ENCODE measurements around the gene XRCC2. TPM values are rescaled to one million over a fixed set of nuclear protein-coding genes. Genes with fewer than 3 reads are reported as not detected.

XRCC2 gene
- total and polyA plus RNA-seq, 2 of the 8 experiments (the other 6 are each of a cell fraction or from before 2014, with no cell fraction given) = 14.6 to 34.0 TPM

DNA sequence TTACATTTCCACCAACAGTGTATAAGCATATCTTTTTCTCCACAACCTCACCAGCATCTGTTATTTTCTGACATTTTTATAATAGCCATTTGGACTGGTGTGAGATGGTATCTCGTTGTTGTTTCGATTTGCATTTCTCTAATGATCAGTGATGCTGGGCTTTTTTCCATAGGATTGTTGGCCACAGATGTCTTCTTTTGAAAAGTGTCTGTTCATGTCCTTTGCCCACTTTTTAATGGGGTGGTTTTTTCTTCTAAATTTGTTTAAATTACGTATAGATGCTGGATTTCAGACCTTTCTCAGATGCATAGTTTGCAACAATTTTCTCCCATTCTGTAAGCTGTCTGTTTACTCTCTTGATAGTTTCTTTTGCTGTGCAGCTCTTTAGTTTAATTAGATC, 28.9 kb downstream of the XRCC2 start:
- DNase-seq (ENCODE audit: low read depth in 1 of 2, low spot score in 2 of 2) = no peak
- CTCF ChIA-PET (ENCODE audit: partially characterized antibody) = interaction anchor here (1.3 kb wide), 1 partner anchor 60 kb away, joined by 3 read pairs; no protein-coding TSS in a partner anchor
- Histone ChIP-seq H2BK120ac (replicated peaks; ENCODE audit: low read depth, low read length) (no peak overlapping the region), H2AFZ (ENCODE audit: low read length) (no peak overlapping the region), H3K23me2 (ENCODE audit: low read depth, low read length) (no peaks in the 10 kb centered on the region), H3K36me3 (ENCODE audit: control insufficient read depth in 2 of 4, insufficient read depth in 4 of 4, low read length in 3 of 4) (peaks cover 11 to 42% (median 30%) of the 10 kb centered on the region in 4 experiments), H2BK5ac (ENCODE audit: low read depth, low read length) (no peak overlapping the region), H3K79me2 (ENCODE audit: control insufficient read depth in 1 of 2, insufficient read depth in 2 of 2, low read length in 2 of 2) (peaks cover 0 to 4% of the 10 kb centered on the region in 2 experiments; a peak in 1 of 4 replicates), H4K8ac (ENCODE audit: extremely low read depth, insufficient read depth, low read length) (no peak overlapping the region), H4K91ac (replicated peaks; ENCODE audit: insufficient read length, low read length) (no peak overlapping the region), H3K4me1 (replicated peaks in 1 of 4; ENCODE audit: control insufficient read depth in 3 of 4, insufficient read depth in 4 of 4, low read length in 3 of 4) (no peaks in the 10 kb centered on the region), H3K14ac (ENCODE audit: insufficient read length) (no peak overlapping the region), H3K27ac (ENCODE audit: low read depth, low read length) (no peak overlapping the region), H3K23ac (ENCODE audit: insufficient read length) (no peak overlapping the region), H4K5ac (ENCODE audit: insufficient read length, low read depth, low read length) (no peak overlapping the region), H3K27me3 (replicated peaks in 1 of 4; ENCODE audit: control insufficient read depth in 3 of 4, extremely low read depth in 1 of 4, insufficient read depth in 3 of 4, low read length in 3 of 4) (no peaks in the 10 kb centered on the region), H3K4ac (replicated peaks; ENCODE audit: insufficient read length, low read depth, low read length) (no peak overlapping the region), H2AK5ac (ENCODE audit: low read depth, low read length) (no peak overlapping the region), H3K18ac (ENCODE audit: extremely low read depth, low read length) (no peak overlapping the region), H2BK15ac (ENCODE audit: low read length) (no peak overlapping the region), H4K20me1 (replicated peaks in 1 of 2; ENCODE audit: control insufficient read depth in 1 of 2, insufficient read depth in 2 of 2, low read length in 2 of 2) (no peaks in the 10 kb centered on the region), H3K56ac (replicated peaks; ENCODE audit: insufficient read length, low read depth, low read length) (no peak overlapping the region), H3K9me3 (ENCODE audit: insufficient read depth in 2 of 2, low read depth in 1 of 2, low read length in 1 of 2) (no peaks in the 10 kb centered on the region; a peak in 1 of 4 replicates), H2BK20ac (ENCODE audit: low read length) (no peak overlapping the region), H2BK12ac (ENCODE audit: low read depth, low read length) (no peak overlapping the region), H3K9ac (replicated peaks in 1 of 4; ENCODE audit: extremely low read depth in 1 of 4, low read depth in 3 of 4, low read length in 3 of 4) (no peak overlapping the region), H3K79me1 (ENCODE audit: low read depth, low read length) (no peaks in the 10 kb centered on the region), H3K4me3 (ENCODE audit: extremely low read depth in 1 of 4, insufficient read depth in 2 of 4, low read depth in 3 of 4, low read length in 4 of 4) (no peak overlapping the region), H3K4me2 (ENCODE audit: insufficient read depth in 1 of 2, low read depth in 2 of 2, low read length in 2 of 2) (no peak overlapping the region)
- whole genome bisulfite sequencing, 2 experiments (ENCODE audit: extremely low coverage in 1 of 2, insufficient coverage in 1 of 2, insufficient read length in 1 of 2, insufficient replicate concordance in 2 of 2, low coverage in 1 of 2, low lambda C conversion rate in 2 of 2, missing lambda C conversion rate in 1 of 2) = 87% methylated on average over 3 of the region's 3 CpGs; no CpG with 5 or more reads in 1 of the 2 experiments
- POLR2A ChIA-PET (ENCODE audit: partially characterized antibody) = interaction anchor here (0.8 kb wide), 1 partner anchor 25 kb away, joined by 3 read pairs; no protein-coding TSS in a partner anchor
- no peak for FAIRE-seq
- no peak for TF ChIP-seq E2F6 (IDR thresholded peaks at IDR 0.05)
- TF ChIP-seq TAF7 (optimal IDR thresholded peaks at IDR 0.05; ENCODE audit: borderline replicate concordance, low read depth, low read length) = no peak
- TF ChIP-seq MAFK (IDR thresholded peaks at IDR 0.05; ENCODE audit: low read depth, low read length) = no peak
- TF ChIP-seq, protein P1, sequence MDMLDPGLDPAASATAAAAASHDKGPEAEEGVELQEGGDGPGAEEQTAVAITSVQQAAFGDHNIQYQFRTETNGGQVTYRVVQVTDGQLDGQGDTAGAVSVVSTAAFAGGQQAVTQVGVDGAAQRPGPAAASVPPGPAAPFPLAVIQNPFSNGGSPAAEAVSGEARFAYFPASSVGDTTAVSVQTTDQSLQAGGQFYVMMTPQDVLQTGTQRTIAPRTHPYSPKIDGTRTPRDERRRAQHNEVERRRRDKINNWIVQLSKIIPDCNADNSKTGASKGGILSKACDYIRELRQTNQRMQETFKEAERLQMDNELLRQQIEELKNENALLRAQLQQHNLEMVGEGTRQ (IDR thresholded peaks at IDR 0.05; ENCODE audit: low read length) = no peak
- no peak for TF ChIP-seq KDM1A (IDR thresholded peaks at IDR 0.05; ENCODE audit: borderline replicate concordance, low read length)
- TF ChIP-seq, protein P2, sequence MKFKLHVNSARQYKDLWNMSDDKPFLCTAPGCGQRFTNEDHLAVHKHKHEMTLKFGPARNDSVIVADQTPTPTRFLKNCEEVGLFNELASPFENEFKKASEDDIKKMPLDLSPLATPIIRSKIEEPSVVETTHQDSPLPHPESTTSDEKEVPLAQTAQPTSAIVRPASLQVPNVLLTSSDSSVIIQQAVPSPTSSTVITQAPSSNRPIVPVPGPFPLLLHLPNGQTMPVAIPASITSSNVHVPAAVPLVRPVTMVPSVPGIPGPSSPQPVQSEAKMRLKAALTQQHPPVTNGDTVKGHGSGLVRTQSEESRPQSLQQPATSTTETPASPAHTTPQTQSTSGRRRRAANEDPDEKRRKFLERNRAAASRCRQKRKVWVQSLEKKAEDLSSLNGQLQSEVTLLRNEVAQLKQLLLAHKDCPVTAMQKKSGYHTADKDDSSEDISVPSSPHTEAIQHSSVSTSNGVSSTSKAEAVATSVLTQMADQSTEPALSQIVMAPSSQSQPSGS (IDR thresholded peaks at IDR 0.05; ENCODE audit: low read length) = no peak
- no peak for TF ChIP-seq SP4 (IDR thresholded peaks at IDR 0.05; ENCODE audit: low read length)
- TF ChIP-seq KDM5A (IDR thresholded peaks at IDR 0.05; ENCODE audit: low read length) = no peak
- no peak for TF ChIP-seq RAD21 (IDR thresholded peaks at IDR 0.05 in 1 of 2, conservative IDR thresholded peaks at IDR 0.05 in 1 of 2; ENCODE audit: low read depth in 2 of 2, low read length in 2 of 2)
- no peak for TF ChIP-seq BRCA1 (IDR thresholded peaks at IDR 0.05; ENCODE audit: low read depth, low read length)

Data from H1 (cell line).